Activated T-cell treated with anti-CD3 and anti-CD28 coated beads, Interleukin-2, amount 50 U/mL, for 72 hours (primary cell): Measurements from ENCODE around the gene ABHD12. TPM values are rescaled to one million over a fixed set of nuclear protein-coding genes. Genes with fewer than 3 reads are reported as not detected.
"Not testable (repeated sequence)": the region's sequence is repeated elsewhere in the genome, so short reads cannot be mapped to it uniquely, and the experiment has no call there.

Source experiments
- ATAC-seq, 2 donors: fragments of 150-1000 bp; cut with Tn5 transposase; replicated peaks in 1 of 2; 2 replicates each; pipeline ENCODE4 v1.10.0; 2021; ENCODE audit warnings: moderate library complexity in 2 of 2, mild to moderate bottlenecking in 1 of 2
- DNase-seq, 2 donors: peaks; one replicate each; pipeline ENCODE4 v3.0.0; 2021 to 2022; ENCODE audit warnings: mixed read lengths in 1 of 2
- H3K27ac Mint-ChIP-seq: one replicate; pipeline ENCODE4 v1.8.0; 2022; ENCODE audit warnings: mild to moderate bottlenecking, moderate library complexity, mixed read lengths
- H3K27me3 Mint-ChIP-seq: one replicate; pipeline ENCODE4 v1.8.0; 2022; ENCODE audit warnings: low read depth, mixed read lengths
- H3K36me3 Mint-ChIP-seq, 2 donors: one replicate each; pipeline ENCODE4 v1.8.0; 2022; ENCODE audit warnings: mixed read lengths in 2 of 2, mild to moderate bottlenecking in 1 of 2; ENCODE audit not compliant: insufficient read depth in 2 of 2
- H3K4me1 Mint-ChIP-seq: one replicate; pipeline ENCODE4 v1.8.0; 2022; ENCODE audit warnings: low read depth, mixed read lengths
- H3K4me3 Mint-ChIP-seq, 2 donors: one replicate each; pipeline ENCODE4 v1.8.0; 2022; ENCODE audit warnings: mild to moderate bottlenecking in 2 of 2, mixed read lengths in 2 of 2, moderate library complexity in 2 of 2
- H3K9me3 Mint-ChIP-seq, 2 donors: one replicate each; pipeline ENCODE4 v1.8.0; 2022; ENCODE audit warnings: mixed read lengths in 2 of 2
- total RNA-seq, 2 donors: library from RNA; stranded (reverse); gene quantifications; one replicate each; pipeline ENCODE4 v1.2.3, GENCODE V29; 2022

ABHD12 gene
- 10 to 100 TPM; 25.5 to 26.5 TPM for total RNA-seq

DNA sequence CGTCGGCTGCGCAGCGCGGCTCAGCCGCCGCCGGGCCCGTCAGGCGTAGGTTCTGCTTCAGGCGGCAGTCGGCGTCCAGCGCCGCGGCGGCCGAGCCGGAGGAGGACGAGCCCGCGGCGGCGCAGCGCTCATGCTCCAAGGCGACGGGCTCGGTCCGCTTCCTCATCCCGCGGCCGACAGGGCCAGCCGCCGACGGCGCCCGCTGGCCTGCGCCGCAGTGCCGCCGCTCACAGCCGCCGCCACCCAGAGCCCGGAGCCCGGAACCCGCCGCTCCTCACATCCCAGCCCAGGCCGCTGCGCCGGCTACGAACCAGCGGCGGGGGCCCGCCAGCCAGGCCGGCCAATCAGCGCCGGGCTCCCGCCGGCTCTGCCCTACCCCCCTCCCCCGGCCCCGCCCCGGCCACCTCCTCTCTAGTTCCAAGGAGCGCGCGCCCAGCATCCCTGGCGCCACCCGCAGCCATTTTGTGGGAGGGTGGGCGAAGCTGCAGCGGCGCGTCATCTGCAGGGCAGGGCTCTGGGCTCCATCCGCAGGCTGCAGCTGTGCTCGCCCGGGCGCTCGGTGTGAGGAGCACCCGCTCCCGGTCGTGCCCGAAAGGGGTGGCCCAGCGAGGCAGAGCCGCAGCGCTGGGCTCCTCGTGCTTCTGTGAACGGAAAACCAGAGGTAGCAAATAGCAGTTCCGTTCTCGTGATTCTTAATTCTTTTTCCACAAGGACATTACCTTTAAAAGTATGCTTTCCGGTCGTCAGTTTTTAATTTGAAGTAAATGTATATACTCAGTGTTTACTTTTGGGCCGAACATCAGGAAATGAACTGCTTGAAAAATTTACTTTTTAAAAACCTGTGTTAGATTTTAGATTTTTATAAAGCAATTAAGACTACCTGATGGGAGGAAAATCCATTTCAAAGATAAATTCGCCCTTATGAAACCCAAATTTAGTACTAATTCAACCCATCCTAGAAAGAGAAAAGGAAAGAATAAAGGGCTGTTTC is at the start of gene ABHD12:
TSS of gene ABHD12 (minus strand) at position 298 of the 991 bp plus-strand sequence. CDS start at position 166, 132 bp downstream.
- Mint-ChIP-seq H3K9me3 (no peaks in the 10 kb centered on the region), H3K27me3 (no peaks in the 10 kb centered on the region), H3K4me3 (peak within 1 kb of the TSS; percentile 95 to 97), H3K4me1 (peaks cover 15% of the 10 kb centered on the region), H3K36me3 (peaks cover 0 to 3% of the 10 kb centered on the region in 2 donors), H3K27ac (peak within 1 kb of the TSS; percentile 89)
- ATAC-seq (peak; percentile 93 to 96), DNase-seq (peak; percentile 95 to 96)

GRCh38 chr20:25439328-25439727 is 48.7 kb upstream of the ABHD12 start:
- no peaks in the 10 kb centered on the region for H3K9me3 Mint-ChIP-seq
- no peak overlapping the region for H3K27ac Mint-ChIP-seq
- H3K27me3 Mint-ChIP-seq = no peaks in the 10 kb centered on the region
- peaks cover 3 to 29% of the 10 kb centered on the region in 2 donors for H3K36me3 Mint-ChIP-seq
- DNase-seq (no peak), ATAC-seq (no peak)
- no peaks in the 10 kb centered on the region for H3K4me1 Mint-ChIP-seq
- H3K4me3 Mint-ChIP-seq = no peak overlapping the region

GRCh38 chr20:25437153-25437581 is 46.5 kb upstream of the ABHD12 start:
- ATAC-seq = no peak
- H3K9me3 Mint-ChIP-seq = no peaks in the 10 kb centered on the region
- H3K36me3 Mint-ChIP-seq = peaks cover 3 to 28% of the 10 kb centered on the region in 2 donors
- H3K4me3 Mint-ChIP-seq = no peak overlapping the region
- H3K4me1 Mint-ChIP-seq = no peaks in the 10 kb centered on the region
- DNase-seq = no peak
- H3K27ac Mint-ChIP-seq = no peak overlapping the region
- no peaks in the 10 kb centered on the region for H3K27me3 Mint-ChIP-seq

GRCh38 chr20:25424536-25424935 is 33.9 kb upstream of the ABHD12 start:
- Mint-ChIP-seq H3K4me3 (no peak overlapping the region), H3K9me3 (no peaks in the 10 kb centered on the region), H3K27me3 (no peaks in the 10 kb centered on the region), H3K36me3 (peaks cover 9 to 43% of the 10 kb centered on the region in 2 donors), H3K27ac (no peak overlapping the region), H3K4me1 (peaks cover 13% of the 10 kb centered on the region)
- DNase-seq (no peak), ATAC-seq (no peak)

- H3K27me3 Mint-ChIP-seq = no peaks in the 10 kb centered on the region
- H3K4me1 Mint-ChIP-seq = peaks cover 13% of the 10 kb centered on the region
- no peak overlapping the region for H3K27ac Mint-ChIP-seq
- DNase-seq = no peak
- no peaks in the 10 kb centered on the region for H3K9me3 Mint-ChIP-seq
- no peak for ATAC-seq
- H3K36me3 Mint-ChIP-seq = peaks cover 4 to 30% of the 10 kb centered on the region in 2 donors
- no peak overlapping the region for H3K4me3 Mint-ChIP-seq
These were observed 31.4 kb upstream of the ABHD12 start for GRCh38 chr20:25422032-25422431.

GRCh38 chr20:25421102-25421501 is 30.5 kb upstream of the ABHD12 start:
- H3K4me3 Mint-ChIP-seq = no peak overlapping the region
- peaks cover 4 to 29% of the 10 kb centered on the region in 2 donors for H3K36me3 Mint-ChIP-seq
- ATAC-seq (no peak), DNase-seq (no peak)
- H3K27ac Mint-ChIP-seq = no peak overlapping the region
- H3K9me3 Mint-ChIP-seq = no peaks in the 10 kb centered on the region
- H3K27me3 Mint-ChIP-seq = no peaks in the 10 kb centered on the region
- peaks cover 13% of the 10 kb centered on the region for H3K4me1 Mint-ChIP-seq

GRCh38 chr20:25418776-25419175 is 28.1 kb upstream of the ABHD12 start:
- no peak for DNase-seq
- Mint-ChIP-seq H3K4me1 (no peaks in the 10 kb centered on the region), H3K27me3 (no peaks in the 10 kb centered on the region), H3K9me3 (no peaks in the 10 kb centered on the region), H3K36me3 (peaks cover 0 to 28% of the 10 kb centered on the region in 2 donors), H3K27ac (no peak overlapping the region), H3K4me3 (no peak overlapping the region)
- no peak for ATAC-seq

- H3K9me3 Mint-ChIP-seq = peaks cover 0 to 3% of the 10 kb centered on the region in 2 donors
- H3K4me1 Mint-ChIP-seq = peaks cover 25% of the 10 kb centered on the region
- H3K27ac Mint-ChIP-seq = peak overlapping the region; percentile 93
- no peak for ATAC-seq
- no peak for DNase-seq
- H3K27me3 Mint-ChIP-seq = no peaks in the 10 kb centered on the region
- H3K36me3 Mint-ChIP-seq = peaks cover 10 to 16% of the 10 kb centered on the region in 2 donors
- H3K4me3 Mint-ChIP-seq = peak overlapping the region; percentile 88
These were observed 18.3 kb upstream of the ABHD12 start for GRCh38 chr20:25408890-25409289.

DNA sequence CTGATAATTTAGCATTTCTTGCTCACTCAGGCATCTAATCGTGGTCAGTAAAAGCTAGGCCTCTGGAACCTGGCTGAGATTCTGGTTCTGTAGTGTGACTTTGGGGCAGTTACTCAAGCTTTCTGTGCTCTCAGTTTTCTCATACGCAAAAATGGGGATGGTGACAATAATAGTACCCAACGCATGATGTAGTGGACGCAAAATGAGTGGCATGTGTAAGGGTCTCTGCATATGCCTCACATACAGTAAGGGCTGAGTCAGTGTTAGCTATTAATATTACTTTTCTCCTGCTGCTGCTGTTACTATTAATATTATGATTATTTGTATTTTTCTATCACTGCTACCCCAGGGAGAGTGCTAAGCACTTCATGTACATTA is 17.5 kb upstream of the ABHD12 start:
- Mint-ChIP-seq H3K9me3 (peaks cover 2 to 6% of the 10 kb centered on the region in 2 donors), H3K4me3 (peak overlapping the region; percentile 88), H3K4me1 (peaks cover 25% of the 10 kb centered on the region), H3K27ac (peak overlapping the region; percentile 93), H3K36me3 (peaks cover 13 to 14% of the 10 kb centered on the region in 2 donors), H3K27me3 (no peaks in the 10 kb centered on the region)
- no peak for DNase-seq
- ATAC-seq = peak in 1 of 2 donors; percentile 29

DNA sequence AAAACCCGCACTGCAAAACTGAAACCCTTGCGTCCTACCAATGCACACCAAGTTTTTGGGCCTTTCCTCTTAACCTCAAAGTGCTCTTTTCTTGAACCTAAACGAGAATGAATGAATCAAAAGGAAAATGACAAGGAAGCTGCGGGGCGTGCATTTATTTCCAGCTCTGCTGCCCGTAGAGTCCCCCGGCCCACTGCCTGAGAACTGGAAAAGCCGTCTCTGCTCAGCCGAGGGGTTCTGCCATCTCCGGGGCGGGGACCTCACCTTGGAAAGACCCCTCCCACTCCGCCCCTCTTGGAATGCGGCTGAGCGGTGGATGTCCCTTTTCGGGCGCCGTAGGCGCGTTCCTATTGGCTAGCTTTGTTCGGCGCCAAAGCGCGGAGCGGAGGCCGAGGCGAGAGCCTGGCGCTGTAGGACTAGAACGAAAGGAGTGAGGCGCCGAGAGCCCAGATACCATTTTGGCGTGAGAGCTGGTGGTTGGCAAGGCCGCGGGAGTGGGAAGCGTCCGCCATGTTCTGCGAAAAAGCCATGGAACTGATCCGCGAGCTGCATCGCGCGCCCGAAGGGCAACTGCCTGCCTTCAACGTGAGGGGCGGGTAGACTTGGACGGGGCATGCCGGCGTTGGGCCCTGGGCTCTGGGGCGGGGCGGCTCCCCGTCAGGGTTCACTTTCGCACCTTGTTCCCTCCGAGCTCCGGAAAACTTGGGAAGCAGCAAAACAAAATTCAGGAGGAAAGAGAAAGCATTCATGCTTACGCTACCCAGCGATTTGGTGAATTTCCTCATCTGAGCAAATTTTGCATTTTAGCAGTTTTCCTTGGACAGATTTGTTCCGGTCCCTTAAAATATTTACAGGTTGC is 16.9 kb upstream of the ABHD12 start, which contains the start of gene GINS1:
TSS of gene GINS1 (plus strand) at position 363 of the 859 bp plus-strand sequence. CDS start at position 511, 148 bp downstream.
- Mint-ChIP-seq H3K4me1 (peaks cover 25% of the 10 kb centered on the region), H3K4me3 (peak within 1 kb of the TSS; percentile 88), H3K27me3 (no peaks in the 10 kb centered on the region), H3K9me3 (peaks cover 4 to 9% of the 10 kb centered on the region in 2 donors), H3K27ac (peak within 1 kb of the TSS; percentile 93), H3K36me3 (peaks cover 15 to 17% of the 10 kb centered on the region in 2 donors)
- ATAC-seq (peak; percentile 95 to 97), DNase-seq (peak; percentile 88)

DNA sequence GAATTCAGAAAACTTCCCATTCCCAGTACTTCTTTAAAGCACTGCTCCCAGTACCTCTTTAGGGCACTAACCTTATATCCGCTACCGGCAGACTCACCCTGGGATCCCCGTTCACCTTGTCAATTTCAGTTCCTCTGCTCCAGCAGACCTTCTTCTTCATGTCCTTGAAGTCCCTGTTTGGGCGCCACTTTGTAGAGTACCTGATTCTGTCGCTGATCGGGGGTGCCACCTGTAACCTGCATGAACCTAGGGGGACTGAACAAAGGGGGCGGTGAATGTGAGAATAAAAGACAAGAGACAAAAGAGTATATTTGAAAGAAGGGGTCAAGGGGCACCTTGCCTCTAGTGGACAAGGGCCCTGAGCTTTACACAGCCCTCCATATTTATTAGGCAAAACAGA is 11.9 kb upstream of the ABHD12 start:
- ATAC-seq (no peak), DNase-seq (no peak)
- no peaks in the 10 kb centered on the region for H3K27me3 Mint-ChIP-seq
- peaks cover 9% of the 10 kb centered on the region for H3K4me1 Mint-ChIP-seq
- peaks cover 5 to 11% of the 10 kb centered on the region in 2 donors for H3K9me3 Mint-ChIP-seq
- H3K36me3 Mint-ChIP-seq = peaks cover 8 to 13% of the 10 kb centered on the region in 2 donors
- H3K27ac Mint-ChIP-seq = no peak overlapping the region
- H3K4me3 Mint-ChIP-seq = no peak overlapping the region

GRCh38 chr20:25400291-25400732 is 9.7 kb upstream of the ABHD12 start:
- H3K36me3 Mint-ChIP-seq = peaks cover 7 to 12% of the 10 kb centered on the region in 2 donors
- not testable (repeated sequence) for H3K27me3 Mint-ChIP-seq, H3K27ac Mint-ChIP-seq, ATAC-seq, DNase-seq, H3K4me1 Mint-ChIP-seq, H3K4me3 Mint-ChIP-seq
- peaks cover 5 to 11% of the 10 kb centered on the region in 2 donors for H3K9me3 Mint-ChIP-seq
